HG02970 (cell line): ENCODE measurements around the gene AMER2.

Experiments used
- ATAC-seq: cut with Tn5 transposase; IDR thresholded peaks from one replicate; pipeline ENCODE4 v1.9.1; 2021; ENCODE audit warnings: mild to moderate bottlenecking, moderate library complexity, moderate number of reproducible peaks; ENCODE audit not compliant: unreplicated experiment, low FRiP score

The AMER2 gene

GRCh38 chr13:25157681-25158080, 14.4 kb downstream of the AMER2 start:
- ATAC-seq: no peak

GRCh38 chr13:25153736-25154135, 18.4 kb downstream of the AMER2 start:
- no peak for ATAC-seq

GRCh38 chr13:25151626-25152195, 20.4 kb downstream of the AMER2 start:
- no peak for ATAC-seq

- ATAC-seq: no peak
Measured at GRCh38 chr13:25149711-25150110, 22.4 kb downstream of the AMER2 start.

- no peak for ATAC-seq
Measured at GRCh38 chr13:25148402-25148771, 23.7 kb downstream of the AMER2 start.

GRCh38 chr13:25147638-25148401, 24.3 kb downstream of the AMER2 start:
- no peak for ATAC-seq

- ATAC-seq: no peak
Measured at GRCh38 chr13:25143706-25144105, 28.4 kb downstream of the AMER2 start.

- ATAC-seq: no peak
Measured at GRCh38 chr13:25141042-25141441, 31.0 kb downstream of the AMER2 start.

- no peak for ATAC-seq
Measured at GRCh38 chr13:25137788-25138115, 34.3 kb downstream of the AMER2 start.

- no peak for ATAC-seq
Measured at GRCh38 chr13:25136880-25137787, 35.0 kb downstream of the AMER2 start.

- ATAC-seq: no peak
Measured at GRCh38 chr13:25135896-25136295, 36.2 kb downstream of the AMER2 start.

- ATAC-seq: no peak
Measured at GRCh38 chr13:25132751-25133390, 39.2 kb downstream of the AMER2 start.

GRCh38 chr13:25131881-25132420, 40.1 kb downstream of the AMER2 start:
- no peak for ATAC-seq

GRCh38 chr13:25130944-25131343, 41.1 kb downstream of the AMER2 start:
- no peak for ATAC-seq

- no peak for ATAC-seq
Measured at GRCh38 chr13:25118378-25118905, 53.6 kb downstream of the AMER2 start.

- ATAC-seq: no peak
Measured at GRCh38 chr13:25117312-25117711, 54.8 kb downstream of the AMER2 start.

GRCh38 chr13:25116044-25116443, 56.0 kb downstream of the AMER2 start:
- ATAC-seq: no peak

- no peak for ATAC-seq
Measured at GRCh38 chr13:25114220-25114619, 57.9 kb downstream of the AMER2 start.

GRCh38 chr13:25112695-25113255, 59.3 kb downstream of the AMER2 start:
- ATAC-seq: no peak
